ENCODE measurements around the gene MR1.
A peak's percentile ranks its signal among the peaks of the same experiment; 100 is the strongest.

The MR1 gene

DNA sequence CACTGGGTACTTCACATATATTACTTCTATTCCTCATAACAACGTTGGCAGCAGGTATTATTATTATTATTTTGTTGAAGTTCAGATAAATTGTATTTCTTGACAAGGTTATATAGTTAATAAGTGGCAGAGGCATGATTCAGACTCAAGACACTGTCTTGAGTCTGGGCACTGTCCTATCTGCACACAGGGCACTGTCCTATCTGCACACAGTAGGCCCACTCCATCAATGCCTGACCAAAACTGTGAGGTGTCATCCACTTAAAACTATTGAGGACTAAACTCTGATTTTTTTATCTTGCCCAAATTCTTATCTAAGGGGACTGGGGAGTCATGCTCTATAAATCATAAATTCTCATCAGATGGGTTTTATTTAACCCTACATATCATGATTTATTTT, 30.9 kb downstream of the MR1 start:
- DNase-seq: no peak

GRCh38 chr1:181073638-181074037, 39.9 kb downstream of the MR1 start:
- no peak for DNase-seq

DNA sequence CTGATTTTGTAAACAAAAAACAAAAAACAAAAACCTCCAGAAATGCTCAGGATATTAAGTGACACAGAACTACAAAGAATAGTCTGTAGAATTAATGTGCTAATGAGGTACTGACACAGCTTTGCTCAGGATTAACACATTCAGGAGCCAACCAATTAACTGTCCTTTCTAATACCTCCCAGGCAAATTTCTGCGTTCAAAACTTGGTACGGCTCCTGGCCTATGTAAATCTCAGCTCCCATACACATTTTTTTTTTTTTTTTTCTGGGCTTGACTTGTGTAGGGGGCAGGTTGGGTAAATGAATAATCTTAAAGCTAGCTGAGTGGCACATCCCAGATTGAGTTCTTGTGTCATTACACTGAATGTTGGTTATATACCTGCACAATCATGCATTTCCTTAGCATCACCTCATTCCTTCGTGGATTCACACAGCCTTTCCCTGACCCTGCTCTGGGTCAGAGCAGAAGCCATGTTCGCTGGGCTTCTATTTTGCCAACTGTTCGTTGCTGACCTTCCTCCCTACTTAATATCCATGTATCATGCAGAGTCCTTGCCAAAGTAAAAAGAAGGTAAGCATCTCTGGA, 42.1 kb downstream of the MR1 start:
- no peak for DNase-seq

DNA sequence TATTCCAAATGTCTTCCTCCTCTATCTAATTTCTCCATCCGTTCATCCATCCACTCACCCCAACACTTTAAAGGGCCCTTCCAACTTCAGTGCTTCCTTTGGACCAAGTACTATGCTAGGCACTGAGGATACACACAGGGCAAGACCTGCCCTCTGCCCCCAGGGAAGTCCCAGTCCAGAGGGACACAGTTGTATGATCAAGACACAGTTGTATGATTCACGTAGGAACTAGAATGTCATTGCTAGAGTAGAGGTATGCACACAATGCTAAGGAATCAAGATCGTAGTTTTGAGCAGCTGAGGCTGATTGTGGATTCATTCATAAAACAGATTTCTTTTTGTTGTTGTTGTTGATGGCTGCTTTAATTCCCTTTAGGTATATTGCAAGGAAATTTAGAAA, 43.1 kb downstream of the MR1 start:
- no peak for DNase-seq

DNA sequence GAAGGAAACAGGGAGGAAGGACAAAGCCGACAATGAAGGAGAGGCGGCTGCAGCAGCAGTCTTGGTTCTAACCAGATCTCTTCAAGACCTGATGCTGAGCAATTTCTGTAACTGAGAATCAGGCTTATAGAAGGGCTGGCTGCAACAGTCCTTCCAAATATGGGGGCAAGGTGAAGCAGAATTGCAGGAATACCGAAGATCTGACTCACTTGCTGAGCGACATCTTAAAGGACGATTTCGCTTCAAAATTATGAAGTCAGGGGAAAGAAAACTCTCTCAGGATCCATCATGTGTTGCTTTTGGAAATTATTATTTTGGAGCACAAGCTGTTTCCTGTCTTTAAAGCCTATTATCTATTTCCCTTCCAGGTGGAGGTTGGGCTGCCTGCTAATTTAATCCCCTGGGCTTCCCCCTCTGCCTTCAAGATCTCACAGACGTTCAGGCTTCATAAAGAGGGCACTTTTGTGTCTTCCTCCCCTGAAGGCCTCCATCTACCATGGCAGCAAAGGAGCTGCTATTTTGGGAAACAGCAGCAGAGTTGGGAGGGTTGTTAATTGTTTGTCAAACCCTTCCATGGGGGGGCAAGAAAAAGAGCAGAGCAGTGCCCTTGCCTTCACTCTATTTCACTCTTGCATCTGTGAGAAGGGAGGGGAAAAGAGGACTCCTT, 43.9 kb downstream of the MR1 start:
- DNase-seq: no peak

DNA sequence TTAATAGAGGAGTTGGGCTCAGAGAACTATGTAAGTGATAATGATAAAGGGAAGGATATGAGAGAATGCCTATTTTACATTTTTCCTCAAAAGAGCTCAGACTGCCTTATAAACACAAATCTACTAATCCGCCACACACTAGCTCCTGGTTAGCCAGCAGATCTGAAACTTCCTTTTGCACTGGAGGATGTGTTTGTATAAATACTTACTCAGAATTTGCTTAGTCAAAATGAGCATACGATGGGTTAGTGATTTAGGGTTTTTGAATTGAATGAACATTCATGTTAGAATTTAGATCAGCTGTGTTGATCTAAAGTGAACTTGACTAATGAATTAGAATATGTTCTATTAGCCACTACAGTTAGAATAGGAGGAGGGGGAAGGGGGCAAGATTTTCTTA, 45.6 kb downstream of the MR1 start:
- no peak for DNase-seq

DNA sequence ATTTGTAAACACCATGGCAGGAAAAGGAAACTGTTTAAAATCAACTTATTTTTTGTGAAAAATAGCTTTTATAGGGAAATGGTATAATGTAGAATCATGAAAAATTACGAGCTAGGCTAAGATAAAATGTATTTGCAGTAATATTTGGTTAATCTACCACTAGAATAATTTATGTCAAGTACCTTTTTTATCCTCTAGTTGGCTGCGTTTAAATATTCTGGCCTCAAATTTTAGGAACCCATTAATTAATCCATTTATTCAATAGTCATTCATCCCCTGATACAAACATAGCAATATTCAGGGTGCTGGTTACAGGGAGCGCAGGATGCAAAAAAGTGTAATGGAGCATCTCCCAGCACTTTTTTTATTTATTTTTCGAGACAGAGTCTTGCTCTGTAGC, 46.1 kb downstream of the MR1 start:
- no peak for DNase-seq

- no peak for DNase-seq
These were observed 46.8 kb downstream of the MR1 start for GRCh38 chr1:181080556-181080955.

- DNase-seq: peak; percentile 89
These were observed 47.6 kb downstream of the MR1 start for GRCh38 chr1:181081395-181081794.

DNA sequence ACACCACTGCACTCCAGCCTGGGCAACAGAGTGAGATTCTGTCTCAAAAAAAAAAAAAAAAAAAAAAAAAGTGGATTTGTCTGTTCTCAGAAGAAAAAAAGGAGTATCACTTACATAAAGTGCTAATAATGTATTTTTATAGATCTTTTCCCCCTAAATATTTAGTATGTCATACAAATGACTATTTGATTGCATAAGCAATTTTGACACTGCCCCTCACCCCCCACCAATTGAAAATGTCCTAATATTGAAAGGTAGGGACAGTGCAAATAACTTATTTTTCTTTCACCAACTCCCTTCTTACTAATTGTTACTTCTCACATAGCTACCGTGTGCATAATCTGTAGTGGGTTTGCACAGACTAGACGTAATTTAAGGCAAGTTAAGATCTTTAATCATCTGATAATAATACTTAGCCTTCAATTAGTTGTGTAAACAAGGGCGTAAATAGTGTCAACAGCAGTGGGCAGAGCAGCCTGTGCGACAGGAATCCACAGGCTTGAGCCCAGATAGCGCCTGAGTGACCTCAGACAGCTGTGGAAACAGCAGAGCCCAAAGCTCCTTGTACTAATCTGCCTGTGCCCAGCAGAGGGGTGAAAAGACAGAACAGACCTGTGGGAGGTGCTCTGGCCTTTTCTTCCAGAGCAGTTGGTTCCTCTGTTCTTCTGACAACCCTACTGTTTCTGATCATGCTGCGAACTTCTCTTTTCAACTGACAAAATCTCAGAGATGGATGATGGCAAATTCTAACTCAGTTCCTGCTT, 50.2 kb downstream of the MR1 start:
- peak; percentile 50 for DNase-seq

DNA sequence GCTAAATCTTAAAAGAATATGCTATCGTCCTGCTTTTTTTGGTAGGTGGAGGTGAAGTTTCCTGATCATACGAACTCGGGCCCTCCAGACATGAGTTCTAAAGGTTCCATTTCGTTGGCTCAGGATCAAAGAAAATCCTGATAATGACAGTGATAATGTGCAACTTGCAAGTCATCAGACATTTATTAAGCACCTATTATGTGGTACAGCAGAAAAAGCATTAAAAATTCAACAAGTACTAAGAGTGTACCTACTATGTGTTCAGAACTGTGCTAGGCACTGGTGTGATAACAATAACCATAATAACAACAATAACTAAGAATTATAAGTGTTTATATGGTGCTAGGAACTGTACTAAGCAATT, 50.8 kb downstream of the MR1 start:
- DNase-seq: no peak

DNA sequence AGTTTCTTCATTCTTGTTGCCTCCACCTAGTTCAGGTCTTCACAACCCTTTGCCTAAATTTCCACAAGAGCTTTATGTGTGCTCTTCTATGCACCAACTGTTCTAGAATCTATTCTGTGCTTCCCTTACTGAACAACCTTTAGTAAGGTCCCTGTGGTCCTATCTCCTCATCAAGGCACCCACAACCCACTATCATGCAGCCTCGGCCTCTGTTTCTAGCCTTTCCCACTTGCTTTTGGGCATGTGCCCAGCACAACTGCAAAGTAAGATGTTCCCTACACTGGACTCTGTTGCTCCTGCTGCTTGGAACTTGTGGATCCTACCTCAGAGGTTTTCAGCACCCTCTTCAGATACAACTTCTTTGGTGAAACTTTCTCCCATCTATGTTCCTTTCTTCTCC, 52.3 kb downstream of the MR1 start:
- no peak for DNase-seq

DNA sequence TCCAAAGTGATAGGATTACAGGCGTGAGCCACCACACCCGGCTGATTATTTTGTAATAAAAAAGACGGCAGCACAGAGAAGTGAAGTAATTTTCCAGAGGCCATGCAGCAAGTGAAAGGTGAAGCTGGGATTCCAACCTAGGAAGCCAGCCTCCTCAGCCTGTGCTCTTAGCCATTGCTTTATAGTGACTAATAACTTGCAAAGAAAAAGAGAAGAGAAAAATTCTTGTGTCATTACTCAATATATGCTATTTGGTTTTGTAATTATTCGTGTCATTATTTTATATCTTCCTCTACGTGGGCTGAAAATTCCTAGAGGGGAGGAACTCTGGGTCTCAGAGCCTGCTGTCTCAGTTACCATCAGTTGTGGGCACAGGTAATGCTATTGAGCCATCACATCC, 53.1 kb downstream of the MR1 start:
- DNase-seq: no peak

- DNase-seq: peak; percentile 15
These were observed 53.7 kb downstream of the MR1 start for GRCh38 chr1:181087400-181087901.

- peak; percentile 96 for DNase-seq
These were observed 54.6 kb downstream of the MR1 start, which contains the start of gene IER5 for GRCh38 chr1:181088079-181089016. TSS of gene IER5 (plus strand) at chr1:181088700. CDS start at chr1:181088903, 203 bp downstream.

DNA sequence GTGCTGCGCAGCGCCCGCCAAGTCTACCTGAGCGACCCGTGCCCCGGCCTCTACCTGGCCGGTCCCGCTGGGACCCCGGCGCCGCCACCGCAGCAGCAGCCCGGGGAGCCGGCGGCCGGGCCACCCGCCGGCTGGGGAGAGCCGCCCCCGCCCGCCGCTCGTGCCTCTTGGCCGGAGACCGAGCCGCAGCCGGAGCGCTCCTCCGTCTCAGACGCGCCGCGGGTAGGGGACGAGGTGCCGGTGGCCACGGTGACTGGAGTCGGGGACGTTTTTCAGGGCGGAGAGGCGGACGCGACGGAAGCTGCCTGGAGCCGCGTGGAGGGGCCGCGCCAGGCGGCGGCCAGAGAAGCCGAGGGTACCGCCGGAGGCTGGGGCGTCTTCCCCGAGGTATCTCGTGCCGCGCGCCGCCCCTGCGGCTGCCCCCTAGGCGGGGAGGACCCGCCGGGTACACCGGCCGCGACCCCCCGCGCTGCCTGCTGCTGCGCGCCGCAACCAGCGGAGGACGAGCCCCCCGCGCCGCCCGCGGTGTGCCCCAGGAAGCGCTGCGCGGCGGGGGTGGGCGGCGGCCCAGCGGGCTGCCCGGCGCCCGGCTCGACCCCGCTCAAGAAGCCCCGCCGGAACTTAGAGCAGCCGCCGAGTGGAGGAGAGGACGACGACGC, 55.4 kb downstream of the MR1 start:
- DNase-seq: peak; percentile 55

- peak; percentile 68 for DNase-seq
These were observed 56.1 kb downstream of the MR1 start for GRCh38 chr1:181089676-181090544.

DNA sequence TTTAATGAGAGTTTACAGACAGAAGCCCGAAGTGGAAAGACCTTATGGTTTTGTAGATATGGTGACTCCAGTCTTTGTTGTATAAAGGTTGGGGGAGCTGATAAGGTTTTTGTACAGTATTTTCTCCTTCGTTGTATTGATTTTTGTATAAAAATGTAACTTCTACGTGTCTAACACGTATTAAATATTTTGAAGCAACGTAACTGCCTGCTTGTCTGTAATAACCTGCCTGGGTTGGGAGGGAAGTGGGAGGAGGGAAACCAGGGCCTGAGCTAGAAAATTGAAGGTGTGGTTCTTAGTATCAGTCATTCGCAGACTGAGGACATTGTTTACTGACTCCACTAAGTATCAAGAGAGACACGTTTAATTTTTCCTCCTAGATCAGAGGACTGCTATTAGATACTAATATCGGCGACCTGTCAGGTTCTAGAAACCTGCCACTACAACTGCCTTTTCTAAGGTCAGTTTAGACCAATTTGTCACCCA, 56.9 kb downstream of the MR1 start:
- no peak for DNase-seq

DNA sequence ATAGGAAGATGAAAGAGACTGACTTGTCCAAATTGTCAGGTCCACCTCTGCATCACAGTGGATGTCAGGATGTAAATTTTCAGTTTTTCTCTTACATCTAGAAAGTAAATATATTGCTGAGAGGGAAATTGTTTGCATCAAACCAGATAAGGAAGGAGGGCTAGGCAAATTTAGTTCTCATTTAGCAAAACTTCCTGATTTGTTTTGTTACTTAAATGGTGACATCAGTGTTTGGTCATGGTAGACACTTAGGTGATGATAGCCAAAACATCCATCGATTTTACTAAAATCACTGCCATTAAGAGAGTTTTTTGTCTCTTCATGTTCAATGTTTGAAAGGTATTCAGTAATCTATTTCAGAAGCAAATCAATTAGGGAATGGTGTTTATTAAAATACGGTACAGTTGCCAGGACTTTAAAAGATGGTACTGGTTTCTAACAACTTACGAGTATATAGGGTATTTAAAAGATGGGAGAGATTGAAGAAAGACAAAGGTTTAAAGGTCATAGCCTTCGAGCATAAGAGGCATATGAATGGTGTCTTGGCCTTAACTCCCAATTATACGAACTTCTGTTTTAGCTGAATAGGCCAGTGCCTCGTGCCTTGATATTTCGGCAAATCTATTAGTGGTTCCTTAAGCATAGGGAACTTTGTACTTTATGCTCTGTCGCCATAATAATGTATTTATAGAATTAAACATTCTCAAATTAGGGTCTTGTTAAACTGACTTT, 57.7 kb downstream of the MR1 start:
- no peak for DNase-seq

DNA sequence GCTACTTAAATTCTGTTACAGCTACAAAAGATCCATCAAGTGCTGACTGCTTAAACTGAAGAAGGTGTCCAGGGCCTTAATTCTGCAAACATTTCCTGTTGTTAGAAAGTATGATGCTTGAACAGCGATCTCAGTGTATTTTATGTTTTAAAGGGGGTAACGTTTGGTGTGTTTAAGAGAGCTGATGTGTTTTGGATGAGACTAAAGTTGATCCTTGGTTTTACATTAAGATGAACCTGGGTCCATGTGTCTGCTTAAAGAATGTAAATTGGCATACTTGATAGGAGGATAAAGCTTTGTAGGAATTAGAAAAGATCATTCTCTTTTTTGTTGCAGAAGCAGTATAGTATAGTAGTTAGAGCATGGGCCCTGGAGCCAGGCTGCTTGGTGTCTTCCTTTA, 58.3 kb downstream of the MR1 start:
- DNase-seq: no peak
